IPS-18c (cell line): ENCODE data around the gene STX2.
"Not testable (repeated sequence)": the region's sequence is repeated elsewhere in the genome, so short reads cannot be mapped to it uniquely, and the experiment has no call there.

Experiments used
- H3K4me3 ChIP-seq: 2 replicates; pipeline ENCODE4 v1.7.0; 2013; ENCODE audit warnings: low read depth, mild to moderate bottlenecking, low read length, moderate library complexity; ENCODE audit not compliant: insufficient read depth
- H3K9me3 ChIP-seq: one replicate; pipeline ENCODE4 v1.6.1; 2013; ENCODE audit warnings: mild to moderate bottlenecking, low read length, moderate library complexity; ENCODE audit not compliant: control insufficient read depth, insufficient read depth

The STX2 gene

DNA sequence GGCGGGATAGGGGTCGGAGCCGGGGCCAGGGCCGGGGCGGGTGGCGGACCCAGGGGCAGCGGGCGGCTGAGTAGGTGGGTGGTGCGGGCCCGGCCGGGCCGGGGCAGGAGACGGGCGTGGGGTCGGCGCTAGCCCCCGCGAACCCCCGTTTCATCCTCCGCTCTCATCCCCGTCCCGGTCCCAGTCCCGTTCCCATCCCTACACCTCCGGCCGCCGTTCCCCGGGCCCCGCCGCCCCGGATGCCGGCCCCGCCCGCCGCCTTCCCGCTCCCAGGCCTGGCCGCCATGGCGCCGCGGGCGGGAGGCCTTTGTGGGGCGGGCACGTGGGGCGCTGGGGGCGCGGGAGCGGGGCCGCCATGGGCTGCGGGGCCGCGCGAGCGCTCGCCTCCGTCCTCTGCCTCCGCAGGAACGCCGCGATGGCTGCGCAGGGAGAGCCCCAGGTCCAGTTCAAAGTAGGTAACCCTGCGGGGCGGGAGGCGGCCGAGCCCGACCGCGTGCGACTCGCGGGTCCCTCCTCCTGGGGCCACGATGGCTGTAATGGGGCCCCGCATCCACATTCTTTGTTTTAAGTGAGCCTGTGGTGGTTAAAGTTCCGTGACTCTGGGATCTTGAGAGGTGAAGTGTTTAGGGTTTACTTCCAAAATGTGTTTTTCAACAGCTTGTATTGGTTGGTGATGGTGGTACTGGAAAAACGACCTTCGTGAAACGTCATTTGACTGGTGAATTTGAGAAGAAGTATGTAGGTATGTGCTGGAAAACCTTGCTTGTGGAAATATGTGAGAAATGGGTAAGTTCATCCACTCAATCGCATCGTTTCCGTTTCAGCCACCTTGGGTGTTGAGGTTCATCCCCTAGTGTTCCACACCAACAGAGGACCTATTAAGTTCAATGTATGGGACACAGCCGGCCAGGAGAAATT is 33.4 kb upstream of the STX2 start:
- H3K9me3 ChIP-seq, result no peaks in the 10 kb centered on the region
- peak overlapping the region; percentile 74 for H3K4me3 ChIP-seq

DNA sequence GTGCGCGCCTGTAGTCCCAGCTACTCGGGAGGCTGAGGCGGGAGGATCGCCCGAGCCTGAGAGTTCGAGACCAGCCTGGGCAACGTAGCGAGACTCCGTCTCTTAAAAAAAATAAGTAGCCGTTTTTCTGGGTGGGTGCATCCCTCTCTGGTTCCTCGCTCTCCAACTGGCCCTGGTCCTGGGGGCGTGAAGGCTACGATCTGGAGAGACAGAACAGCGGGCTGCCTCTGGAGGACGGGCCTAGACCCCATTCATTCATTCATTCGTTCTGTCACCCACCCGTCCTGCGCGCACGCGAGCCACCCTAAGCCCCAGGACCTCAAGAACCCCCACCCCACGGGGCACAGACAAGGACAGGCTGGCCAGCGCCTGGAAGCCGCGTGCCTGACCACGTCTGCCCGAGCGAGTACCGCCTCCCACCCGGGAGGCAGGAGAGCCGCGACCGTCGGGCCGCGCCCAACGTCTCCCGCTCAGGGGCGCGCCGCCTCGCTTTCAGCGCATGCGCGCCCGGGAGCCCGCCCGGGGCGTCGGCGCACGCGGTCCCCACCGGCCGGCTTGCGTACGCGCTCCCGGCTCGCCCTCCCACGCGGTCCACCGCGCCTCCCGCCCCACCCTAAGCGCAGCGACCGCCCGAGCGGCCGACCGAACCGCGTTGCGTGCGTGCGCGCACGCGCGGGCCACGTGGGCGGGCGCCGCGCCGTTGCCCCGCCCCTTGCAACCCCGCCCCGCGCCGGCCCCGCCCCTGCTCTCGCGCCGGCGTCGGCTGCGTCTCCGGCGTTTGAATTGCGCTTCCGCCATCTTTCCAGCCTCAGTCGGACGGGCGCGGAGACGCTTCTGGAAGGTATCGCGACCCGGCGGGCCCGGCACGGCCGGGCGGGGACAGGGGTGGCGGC is 32.5 kb upstream of the STX2 start, which contains the start of gene RAN:
RAN (plus strand) TSS at position 781 of the 893 bp plus-strand sequence. CDS start 528 bp downstream, outside the sequence.
- H3K4me3 ChIP-seq, result peak within 1 kb of the TSS; percentile 74
- no peaks in the 10 kb centered on the region for H3K9me3 ChIP-seq

DNA sequence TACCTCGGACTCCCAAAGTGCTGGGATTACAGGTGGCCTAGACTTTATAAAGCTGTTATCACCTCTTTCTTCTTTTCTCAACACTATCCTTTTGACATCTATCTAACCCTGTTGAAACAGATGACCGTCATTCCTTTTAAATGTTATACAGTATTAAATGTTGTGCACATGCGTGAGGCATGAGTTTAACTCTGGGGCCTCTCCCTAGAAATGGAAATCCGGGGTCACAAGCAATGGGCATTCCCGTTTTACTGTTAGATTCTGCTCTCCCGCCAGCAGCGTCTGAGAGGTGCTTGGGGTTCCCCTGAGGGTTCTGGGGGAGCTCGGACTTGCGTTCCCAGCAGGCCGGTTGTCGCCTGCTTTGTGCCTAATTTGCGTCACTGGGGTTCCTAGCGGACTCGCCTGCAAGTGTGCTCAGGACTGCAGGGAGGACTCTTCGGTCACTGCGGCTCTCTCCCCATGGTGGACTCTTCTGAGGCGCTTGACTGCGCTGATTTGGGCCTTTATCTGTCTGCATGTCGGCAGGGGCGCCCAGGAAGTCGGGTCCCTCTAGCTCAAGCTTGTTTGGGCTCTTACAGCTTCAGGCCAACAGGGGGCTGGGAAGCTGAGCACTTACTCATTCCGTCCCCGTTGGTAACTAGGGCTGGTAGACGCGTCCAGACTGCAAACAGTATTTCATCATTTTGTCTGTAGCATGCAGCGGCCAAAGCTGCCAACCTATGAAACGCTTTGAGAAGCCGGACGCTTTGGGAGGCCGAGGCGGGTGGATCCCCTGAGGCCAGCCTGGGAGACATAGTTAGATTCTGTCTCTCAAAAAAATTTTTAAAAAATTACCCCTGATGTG is 31.6 kb upstream of the STX2 start:
- H3K9me3 ChIP-seq, result no peaks in the 10 kb centered on the region
- peak overlapping the region; percentile 53 for H3K4me3 ChIP-seq

- H3K9me3 ChIP-seq, result no peaks in the 10 kb centered on the region
These were observed 29.4 kb upstream of the STX2 start for GRCh38 chr12:130868412-130868811.

DNA sequence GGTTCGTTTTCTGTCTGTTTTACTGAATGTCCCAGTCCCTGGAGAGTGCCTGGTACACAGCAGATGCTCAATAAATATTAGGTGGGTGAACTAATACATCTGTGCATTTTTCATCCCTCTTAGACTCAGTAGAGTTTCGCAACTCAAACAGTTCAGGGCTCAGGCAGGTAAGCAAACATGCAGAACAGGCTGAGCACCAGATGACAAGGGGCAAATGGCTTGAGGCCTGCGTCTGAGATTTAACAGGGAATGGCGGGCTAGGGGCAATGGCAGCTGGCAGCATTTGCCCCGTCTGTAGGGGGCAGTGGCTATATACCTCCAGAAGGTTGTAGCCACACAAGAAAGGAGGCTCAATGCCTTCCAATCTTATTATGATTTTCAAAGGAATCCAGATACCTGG is 24.2 kb upstream of the STX2 start:
- Histone ChIP-seq H3K9me3 (no peaks in the 10 kb centered on the region), H3K4me3 (no peak overlapping the region)

More at GRCh38 chr12:130868412-130868811, 29.4 kb upstream of the STX2 start:
- no peak overlapping the region for H3K4me3 ChIP-seq

DNA sequence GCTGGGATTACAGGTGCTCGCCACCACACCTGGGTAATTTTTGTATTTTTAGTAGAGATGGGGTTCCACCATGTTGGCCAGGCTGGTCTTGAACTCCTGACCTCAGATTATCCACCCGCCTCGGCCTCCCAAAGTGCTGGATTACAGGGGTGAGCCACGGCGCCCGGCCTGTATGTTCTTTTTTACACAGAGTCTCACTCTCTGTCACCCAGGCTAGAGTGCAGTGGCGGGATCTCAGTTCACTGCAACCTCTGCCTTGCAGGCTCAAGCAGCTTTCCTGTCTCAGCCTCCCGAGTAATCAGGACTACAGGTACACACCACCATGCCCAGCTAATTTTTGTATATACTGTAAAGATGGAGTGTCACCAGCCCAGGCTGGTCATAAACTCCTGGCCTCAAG is 23.7 kb upstream of the STX2 start:
- H3K4me3 ChIP-seq, H3K9me3 ChIP-seq: not testable (repeated sequence)

DNA sequence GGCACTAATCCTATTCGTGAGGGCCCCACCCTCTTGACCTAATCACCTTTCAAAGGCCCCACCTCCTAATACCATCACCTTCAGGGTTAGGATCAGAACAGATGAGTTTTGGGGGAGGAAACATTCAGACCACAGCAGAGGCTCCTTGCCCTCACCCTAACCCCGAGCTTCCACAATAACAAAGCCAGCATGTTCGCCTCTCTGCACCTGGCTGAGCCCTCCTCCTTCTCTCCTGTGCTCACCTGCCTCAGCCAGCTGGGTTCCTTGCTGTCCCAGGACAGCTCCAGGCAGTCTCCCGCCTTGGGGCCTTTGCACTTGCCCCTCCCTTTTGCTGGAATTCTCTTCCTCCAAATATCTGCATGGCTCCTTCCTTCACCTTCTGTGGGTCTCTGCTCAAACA is 23.1 kb upstream of the STX2 start:
- H3K4me3 ChIP-seq, result no peak overlapping the region
- H3K9me3 ChIP-seq, result no peaks in the 10 kb centered on the region

DNA sequence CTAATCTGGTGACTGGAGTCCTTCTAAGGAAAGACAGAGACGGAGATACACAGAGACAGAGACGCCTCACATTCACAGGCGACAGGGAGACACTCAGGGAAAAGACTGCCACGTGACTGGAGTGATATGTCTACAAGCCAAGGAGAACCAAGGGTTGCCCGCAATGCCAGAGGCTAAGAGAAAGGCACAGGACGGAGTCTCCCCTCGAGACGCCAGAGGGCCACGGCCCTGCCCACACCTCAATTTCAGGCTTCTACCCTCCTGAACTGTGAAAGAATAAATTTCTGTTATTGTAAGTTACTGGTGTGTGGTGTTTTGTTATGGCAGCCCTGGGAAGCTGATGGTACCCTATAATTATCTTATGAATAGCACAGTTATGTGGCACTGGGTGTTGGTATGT is 21.3 kb upstream of the STX2 start:
- Histone ChIP-seq H3K9me3 (no peaks in the 10 kb centered on the region), H3K4me3 (no peak overlapping the region)

- H3K4me3 ChIP-seq, result no peak overlapping the region
- no peaks in the 10 kb centered on the region for H3K9me3 ChIP-seq
These were observed 20.1 kb upstream of the STX2 start for GRCh38 chr12:130859161-130859560.

DNA sequence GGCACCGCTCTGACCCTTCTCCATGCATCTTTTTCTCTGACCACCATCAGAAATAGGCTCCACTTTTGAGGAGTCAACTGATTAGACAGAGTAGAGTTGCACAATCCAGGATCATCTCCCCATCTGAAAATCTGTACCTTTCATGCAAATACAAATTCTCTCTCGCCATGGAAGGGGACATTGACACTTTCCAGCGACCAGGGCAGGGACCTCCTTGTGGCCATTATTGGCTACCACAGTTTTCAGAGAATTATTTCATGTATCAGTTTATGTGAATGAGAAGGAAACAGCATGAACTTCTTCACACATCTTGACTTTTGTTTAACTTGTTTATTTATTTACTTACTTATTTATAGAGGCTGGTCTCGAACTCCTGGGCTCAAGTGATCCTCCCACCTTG is 19.0 kb upstream of the STX2 start:
- Histone ChIP-seq H3K4me3 (no peak overlapping the region), H3K9me3 (no peaks in the 10 kb centered on the region)

GRCh38 chr12:130856088-130856487 is 17.0 kb upstream of the STX2 start:
- Histone ChIP-seq H3K9me3 (no peaks in the 10 kb centered on the region), H3K4me3 (no peak overlapping the region)

- no peaks in the 10 kb centered on the region for H3K9me3 ChIP-seq
- H3K4me3 ChIP-seq, result no peak overlapping the region
These were observed 11.5 kb upstream of the STX2 start for GRCh38 chr12:130850418-130851021.

DNA sequence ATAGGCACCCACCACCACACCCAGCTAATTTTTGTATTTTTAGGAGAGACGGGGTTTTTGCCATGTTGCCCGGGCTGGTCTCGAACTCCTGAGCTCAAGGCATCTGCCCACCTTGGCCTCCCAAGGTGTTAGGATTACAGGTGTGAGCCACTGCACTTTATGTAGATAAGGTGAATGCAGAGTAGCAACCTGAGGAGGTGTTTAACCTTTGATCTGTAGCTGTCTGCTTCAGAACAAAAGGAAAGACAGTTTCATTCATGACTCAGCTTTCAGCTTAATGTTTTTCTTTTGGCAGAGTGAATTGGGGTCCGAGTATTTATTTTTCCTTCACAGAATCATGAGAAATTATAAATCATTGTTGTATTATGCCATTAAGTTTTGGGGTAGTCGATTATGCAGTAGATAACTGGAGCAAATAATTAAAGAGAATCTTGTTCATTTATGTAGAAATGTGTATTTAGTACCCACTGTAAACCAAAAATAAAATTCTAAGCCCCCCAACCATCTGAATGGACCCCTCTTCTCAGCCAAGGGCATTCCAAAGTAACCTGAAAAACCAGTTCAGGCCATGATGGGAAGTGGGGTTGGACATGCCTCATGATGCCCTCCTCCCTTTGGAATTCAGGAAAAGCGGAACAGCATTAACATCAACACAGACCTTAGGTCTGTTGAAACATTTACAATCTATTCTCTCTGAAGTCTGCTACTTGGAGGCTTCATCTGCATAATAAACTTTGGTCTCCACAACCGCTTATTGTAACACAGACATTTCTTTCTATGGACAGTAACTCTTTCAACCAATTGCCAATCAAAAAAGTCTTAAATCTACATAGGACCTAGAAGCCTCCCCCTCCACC is 10.7 kb upstream of the STX2 start:
- Histone ChIP-seq H3K9me3 (no peaks in the 10 kb centered on the region), H3K4me3 (no peak overlapping the region)

GRCh38 chr12:130848785-130849305 is 9.8 kb upstream of the STX2 start:
- H3K4me3 ChIP-seq, H3K9me3 ChIP-seq: not testable (repeated sequence)

- H3K4me3 ChIP-seq, H3K9me3 ChIP-seq: not testable (repeated sequence)
These were observed 9.1 kb upstream of the STX2 start for GRCh38 chr12:130848105-130848504.

GRCh38 chr12:130847112-130847511 is 8.1 kb upstream of the STX2 start:
- Histone ChIP-seq H3K9me3 (no peaks in the 10 kb centered on the region), H3K4me3 (no peak overlapping the region)
